Gastroesophageal sphincter (tissue), 3 donors: ENCODE data around the gene FOXN3.

Experiments
- CTCF ChIP-seq, 4 experiments: fragments of 200-600 bp in 2 of 4; fragments of 450-650 bp in 2 of 4; sonication (generic) in 1 of 4; IDR thresholded peaks; one replicate each; pipeline ENCODE4 v1.5.1; 2017 to 2019; ENCODE audit warnings: antibody characterized with exemption in 4 of 4, mild to moderate bottlenecking in 2 of 4, moderate library complexity in 2 of 4
- EP300 ChIP-seq: sonication (generic); formaldehyde crosslinking; IDR thresholded peaks from one replicate; pipeline ENCODE4 v1.6.1; 2017; ENCODE audit warnings: antibody characterized with exemption, mild to moderate bottlenecking
- POLR2A ChIP-seq, 2 donors: fragments of 450-650 bp; IDR thresholded peaks; one replicate each; pipeline ENCODE4 v1.6.1; 2017; ENCODE audit warnings: antibody characterized with exemption in 2 of 2, mild to moderate bottlenecking in 2 of 2, moderate library complexity in 1 of 2

GRCh38 chr14:89162586-89162985 is 254.4 kb downstream of the FOXN3 start:
- TF ChIP-seq POLR2A (IDR thresholded peaks at IDR 0.05), result no peak
- no peak for TF ChIP-seq EP300
- TF ChIP-seq CTCF (IDR thresholded peaks at IDR 0.05), result no peak
